Neural cell (in vitro differentiated cells): Measurements from ENCODE around the gene NFX1. TPM values are rescaled to one million over a fixed set of nuclear protein-coding genes. Genes with fewer than 3 reads are reported as not detected.
"Not testable (repeated sequence)": the region's sequence is repeated elsewhere in the genome, so short reads cannot be mapped to it uniquely, and the experiment has no call there.

Source experiments
- H2AFZ ChIP-seq: fragments of 200-600, 300-800 bp; sonication (generic), shearing (Covaris generic); 2 replicates; pipeline ENCODE4 v1.6.0; 2014; ENCODE audit warnings: low read depth, mild to moderate bottlenecking, antibody characterized with exemption, low read length, moderate library complexity
- H3F3A ChIP-seq: fragments of 200-600 bp; shearing (Covaris generic); 2 replicates; pipeline ENCODE4 v1.6.1; 2016; ENCODE audit warnings: mild to moderate bottlenecking, moderate library complexity, mixed read lengths, antibody characterized with exemption, low read length; ENCODE audit not compliant: insufficient read depth, poor library complexity, severe bottlenecking
- H3K27ac ChIP-seq: fragments of 200-600, 300-800 bp; sonication (generic), shearing (Covaris generic); 2 replicates; pipeline ENCODE4 v1.5.1; 2014; ENCODE audit warnings: mild to moderate bottlenecking, low read length, moderate library complexity
- H3K27me3 ChIP-seq: fragments of 300-800, 200-600 bp; sonication (generic), shearing (Covaris generic); 2 replicates; pipeline ENCODE4 v1.6.0; 2014; ENCODE audit warnings: mild to moderate bottlenecking, low read depth, low read length, moderate library complexity; ENCODE audit not compliant: insufficient read depth
- H3K36me3 ChIP-seq: fragments of 300-800, 200-600 bp; sonication (generic), shearing (Covaris generic); 2 replicates; pipeline ENCODE4 v1.5.1; 2014; ENCODE audit warnings: mild to moderate bottlenecking, antibody characterized with exemption, low read length, moderate library complexity; ENCODE audit not compliant: insufficient read depth
- H3K4me2 ChIP-seq: fragments of 300-800, 200-600 bp; sonication (generic), shearing (Covaris generic); 2 replicates; pipeline ENCODE4 v1.6.0; 2014; ENCODE audit warnings: mild to moderate bottlenecking, low read length
- H3K4me3 ChIP-seq: fragments of 300-800, 200-600 bp; sonication (generic), shearing (Covaris generic); 2 replicates; pipeline ENCODE4 v1.5.1; 2014; ENCODE audit warnings: mild to moderate bottlenecking, low read length, moderate library complexity
- H3K79me2 ChIP-seq: fragments of 200-600 bp; shearing (Covaris generic); replicated peaks from 2 replicates; pipeline ENCODE4 v1.6.0; 2014; ENCODE audit warnings: mild to moderate bottlenecking, low read length, moderate library complexity; ENCODE audit not compliant: insufficient read depth
- H3K9ac ChIP-seq: fragments of 300-800, 200-600 bp; sonication (generic), shearing (Covaris generic); 2 replicates; pipeline ENCODE4 v1.6.1; 2016; ENCODE audit warnings: mild to moderate bottlenecking, low read length, mixed read lengths
- H3K9me2 ChIP-seq: fragments of 200-600 bp; shearing (Covaris generic); 2 replicates; pipeline ENCODE4 v1.6.1; 2016; ENCODE audit warnings: mild to moderate bottlenecking, low read length, mixed read lengths; ENCODE audit not compliant: insufficient read depth
- H3K9me3 ChIP-seq: fragments of 200-600, 300-800 bp; sonication (generic), shearing (Covaris generic); 2 replicates; pipeline ENCODE4 v1.6.1; 2016; ENCODE audit warnings: mild to moderate bottlenecking, mixed run types, low read length, moderate library complexity, mixed read lengths
- H4K20me1 ChIP-seq: fragments of 200-600 bp; shearing (Covaris generic); 2 replicates; pipeline ENCODE4 v1.6.1; 2016; ENCODE audit warnings: mild to moderate bottlenecking, mixed run types; ENCODE audit not compliant: insufficient read depth
- polyA plus RNA-seq: library from polyadenylated mRNA; depleted of rRNA; stranded (reverse); fragments of >200 nt; gene quantifications from 2 replicates; pipeline ENCODE4 v1.2.3, GENCODE V29; 2014

NFX1 gene
- polyA plus RNA-seq, 1 donor from 2014 or later, result 14.7 TPM

DNA sequence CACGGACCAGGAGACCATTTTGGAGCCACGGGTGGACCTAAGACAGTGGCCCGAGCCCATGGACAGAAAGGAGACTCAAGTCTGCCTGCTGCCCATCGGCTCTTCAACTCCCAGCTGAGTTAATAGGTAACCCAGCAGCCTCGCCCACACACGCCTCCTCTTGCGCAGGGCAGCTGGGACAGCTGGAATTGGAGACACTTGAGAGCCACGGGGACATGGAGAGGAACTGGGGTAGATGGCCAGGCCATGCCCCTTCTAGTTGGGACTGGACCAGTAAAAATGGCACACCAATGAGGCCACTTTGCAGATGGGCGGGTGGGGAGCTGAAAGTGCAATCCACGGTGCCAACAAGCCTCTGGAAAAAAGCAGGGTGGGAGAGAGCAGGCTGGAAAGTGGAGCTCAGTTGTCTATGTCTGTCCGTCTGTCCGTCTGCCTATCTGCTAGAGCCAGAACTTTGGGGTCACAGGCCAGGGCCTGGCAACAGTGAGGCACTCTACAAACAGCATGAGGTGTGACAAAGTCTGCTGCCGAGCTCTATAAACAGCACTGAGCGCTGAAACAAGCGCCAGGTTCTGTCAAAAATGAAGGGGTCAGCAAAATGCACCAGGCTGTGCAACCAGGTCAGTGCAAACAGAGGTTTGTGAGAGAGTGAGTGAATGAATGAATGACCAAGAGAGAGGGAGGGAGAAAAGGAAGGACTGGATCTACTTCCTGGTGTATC is 105.0 kb downstream of the NFX1 start:
- not testable (repeated sequence) for H3K9me2 ChIP-seq, H3K27me3 ChIP-seq, H3K9me3 ChIP-seq, H3K9ac ChIP-seq, H2AFZ ChIP-seq, H3K4me2 ChIP-seq, H3K27ac ChIP-seq, H3K79me2 ChIP-seq, H3F3A ChIP-seq, H3K36me3 ChIP-seq, H4K20me1 ChIP-seq, H3K4me3 ChIP-seq

DNA sequence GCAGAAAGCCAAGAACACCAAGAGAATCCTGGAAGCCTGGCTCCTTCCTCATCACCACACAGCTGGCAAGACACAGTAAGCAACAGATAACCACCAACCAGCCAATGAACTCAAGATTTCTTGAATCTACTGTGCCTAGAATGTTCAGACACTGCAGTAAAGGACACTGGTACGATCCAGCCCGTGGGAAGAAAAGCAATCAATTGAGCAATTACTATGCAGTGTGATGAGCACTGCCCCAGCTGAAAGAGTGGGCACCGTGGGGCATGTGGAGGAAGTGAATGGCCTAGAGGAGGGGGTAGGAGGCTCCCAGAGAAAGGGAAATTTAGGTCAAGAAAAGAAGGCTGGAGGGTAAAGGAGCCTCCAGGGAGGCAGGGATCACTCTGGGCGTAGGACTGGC is 107.5 kb downstream of the NFX1 start:
- not testable (repeated sequence) for H4K20me1 ChIP-seq, H3K9me3 ChIP-seq, H3K9me2 ChIP-seq, H3K79me2 ChIP-seq, H3K9ac ChIP-seq, H2AFZ ChIP-seq, H3K4me2 ChIP-seq, H3K4me3 ChIP-seq, H3K27ac ChIP-seq, H3K36me3 ChIP-seq, H3F3A ChIP-seq, H3K27me3 ChIP-seq

- H3K79me2 ChIP-seq, H3K27ac ChIP-seq, H3K9me2 ChIP-seq, H3K9me3 ChIP-seq, H4K20me1 ChIP-seq, H3F3A ChIP-seq, H3K4me3 ChIP-seq, H3K9ac ChIP-seq, H2AFZ ChIP-seq, H3K27me3 ChIP-seq, H3K4me2 ChIP-seq, H3K36me3 ChIP-seq: not testable (repeated sequence)
These were observed 108.7 kb downstream of the NFX1 start for GRCh38 chr9:33399047-33399446.

DNA sequence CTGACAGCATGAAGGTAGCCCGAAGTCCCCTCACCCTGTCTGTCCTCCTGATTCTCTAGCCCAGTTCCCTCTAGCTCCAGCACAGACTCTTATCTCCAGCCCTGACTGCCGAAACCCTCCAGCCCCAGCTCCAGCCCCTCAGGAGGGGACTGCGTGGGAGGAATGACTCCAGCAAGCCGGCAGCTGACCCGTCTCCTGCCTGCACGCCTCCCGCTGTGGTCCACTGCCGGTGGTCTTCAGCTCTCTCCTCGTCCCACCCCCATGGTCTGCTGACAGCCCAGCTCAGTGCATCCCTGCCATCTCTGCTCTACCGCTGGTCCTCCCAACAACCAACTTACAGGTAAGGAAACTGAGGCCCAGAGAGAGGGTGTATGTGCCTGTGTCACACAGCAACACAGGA is 111.5 kb downstream of the NFX1 start:
- H3K4me3 ChIP-seq, H3K27ac ChIP-seq, H3K9me2 ChIP-seq: not testable (repeated sequence)

GRCh38 chr9:33402371-33402770 is 112.1 kb downstream of the NFX1 start, which contains the start of gene AQP7:
Gene AQP7, minus strand, starts transcription at chr9:33402568. Its CDS starts 1,306 bp downstream, at chr9:33401262.
- not testable (repeated sequence) for H3F3A ChIP-seq, H4K20me1 ChIP-seq, H3K4me2 ChIP-seq, H3K27ac ChIP-seq, H3K36me3 ChIP-seq, H3K27me3 ChIP-seq, H3K9me3 ChIP-seq, H3K9me2 ChIP-seq, H3K4me3 ChIP-seq, H3K79me2 ChIP-seq, H2AFZ ChIP-seq, H3K9ac ChIP-seq

More for the DNA sequence above, 111.5 kb downstream of the NFX1 start:
- not testable (repeated sequence) for H3K4me2 ChIP-seq, H2AFZ ChIP-seq, H3F3A ChIP-seq, H3K79me2 ChIP-seq, H3K9me3 ChIP-seq, H3K27me3 ChIP-seq, H4K20me1 ChIP-seq, H3K36me3 ChIP-seq, H3K9ac ChIP-seq
